HG02623 (cell line): ENCODE results near the gene CCDC201.
"Not testable (repeated sequence)": the region's sequence is repeated elsewhere in the genome, so short reads cannot be mapped to it uniquely, and the experiment has no call there.

Experiments
- ATAC-seq: cut with Tn5 transposase; IDR thresholded peaks from one replicate; pipeline ENCODE4 v1.9.1; 2021; ENCODE audit warnings: moderate library complexity; ENCODE audit not compliant: unreplicated experiment

Gene CCDC201

DNA sequence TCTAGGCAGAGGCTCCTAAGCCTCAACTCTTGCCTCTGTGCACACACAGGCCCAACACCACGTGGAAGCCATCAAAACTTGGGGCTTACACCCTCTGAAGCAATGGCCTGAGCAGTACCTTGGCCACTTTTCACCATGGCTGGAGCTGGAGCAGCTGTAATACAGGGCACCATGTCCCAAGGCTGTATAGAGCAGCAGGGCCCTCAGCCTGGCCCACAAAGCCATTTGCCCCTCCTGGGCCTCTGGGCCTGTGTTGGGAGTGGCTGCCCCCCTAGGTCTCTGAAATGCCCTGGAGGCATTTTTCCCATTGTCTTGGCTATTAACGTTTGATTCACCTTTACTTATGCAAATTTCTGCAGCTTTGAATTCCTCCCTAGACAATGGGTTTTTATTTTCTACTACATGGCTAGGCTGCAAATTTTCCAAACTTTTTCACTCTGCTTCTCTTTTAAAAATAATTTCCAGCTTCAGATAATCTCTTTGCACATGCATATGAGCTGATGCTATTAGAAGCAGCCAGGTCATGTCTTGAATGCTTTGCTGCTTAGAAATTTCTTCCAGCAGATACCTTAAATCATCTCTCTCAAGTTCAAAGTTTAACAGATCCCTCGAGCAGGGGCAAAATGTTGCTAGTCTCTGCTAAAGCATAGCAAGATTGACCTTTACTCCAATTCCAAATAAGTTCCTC, 5.7 kb upstream of the CCDC201 start:
- ATAC-seq, result no peak

DNA sequence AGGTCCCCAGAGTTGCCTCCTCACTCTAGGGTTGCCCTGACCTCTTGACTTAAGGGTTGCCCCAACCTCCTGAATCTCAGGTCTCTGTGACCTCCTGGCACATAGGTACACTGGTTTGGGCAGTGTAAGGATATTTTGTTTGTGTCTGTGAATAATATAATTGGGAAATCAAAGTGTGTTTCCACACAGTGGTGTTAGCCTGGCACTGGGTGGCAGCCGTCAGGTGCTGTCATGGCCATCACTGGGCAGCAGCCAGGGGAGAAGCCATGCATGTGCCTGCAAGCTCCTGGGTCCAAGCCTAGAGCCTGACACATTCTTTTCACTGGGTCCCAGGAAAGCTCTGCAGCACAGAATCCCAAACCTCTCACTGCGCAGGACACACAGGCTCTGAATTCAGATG, 3.6 kb upstream of the CCDC201 start:
- ATAC-seq, result no peak

- ATAC-seq, result no peak
Measured at GRCh38 chr7:45874408-45875131, 1.7 kb upstream of the CCDC201 start.

GRCh38 chr7:45873355-45873754, 473 bp upstream of the CCDC201 start:
- no peak for ATAC-seq

DNA sequence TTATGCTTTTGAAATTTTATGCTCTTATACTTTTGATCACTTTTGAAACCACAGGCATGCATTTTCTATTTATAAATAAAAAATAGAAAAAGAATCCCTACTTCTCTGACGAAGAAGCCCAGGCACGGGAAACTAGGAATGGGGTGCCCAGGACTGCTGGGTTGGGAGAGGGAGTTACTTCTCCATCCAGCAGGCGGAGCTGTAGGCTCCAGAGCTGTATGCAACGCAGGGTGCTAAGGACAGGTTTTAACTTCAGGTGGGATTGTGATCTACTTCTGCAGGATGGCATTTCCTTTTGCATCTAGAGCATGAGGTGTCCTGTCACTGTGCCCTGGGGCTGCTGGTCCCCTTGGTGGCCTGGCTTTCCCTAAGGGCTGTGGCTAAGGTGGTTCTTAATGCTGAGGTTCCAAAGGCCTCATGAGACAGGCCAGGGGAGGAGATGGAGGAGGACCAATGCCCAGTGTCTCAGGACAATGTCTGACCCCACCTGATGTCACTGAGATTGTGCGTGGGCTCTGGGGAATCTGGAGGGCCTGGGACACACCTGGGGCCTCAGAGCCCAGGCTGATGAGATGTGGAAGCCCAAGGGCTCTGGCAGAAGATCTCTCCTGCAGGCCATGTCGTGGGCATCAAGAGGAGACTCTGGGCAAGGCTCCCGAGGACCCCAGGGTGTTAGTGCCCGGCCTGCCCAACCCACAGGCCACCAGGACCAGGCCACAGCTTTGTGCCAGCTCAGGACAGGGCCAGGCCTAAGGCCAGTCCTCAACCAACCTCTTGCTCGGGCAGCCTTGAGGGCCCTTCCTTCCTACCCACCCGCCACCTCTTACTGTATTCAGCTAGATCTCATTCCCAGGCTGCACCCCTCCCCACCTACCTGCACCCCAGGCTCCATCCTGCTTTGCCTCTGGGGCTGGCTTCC, 507 bp downstream of the CCDC201 start:
- ATAC-seq, result no peak

- no peak for ATAC-seq
Measured at GRCh38 chr7:45869426-45869825, 3.5 kb downstream of the CCDC201 start.

- no peak for ATAC-seq
Measured at GRCh38 chr7:45867471-45867870, 5.4 kb downstream of the CCDC201 start.

- ATAC-seq, result no peak
Measured at GRCh38 chr7:45865594-45866410, 7.1 kb downstream of the CCDC201 start.

- no peak for ATAC-seq
Measured at GRCh38 chr7:45863715-45864114, 9.2 kb downstream of the CCDC201 start.

DNA sequence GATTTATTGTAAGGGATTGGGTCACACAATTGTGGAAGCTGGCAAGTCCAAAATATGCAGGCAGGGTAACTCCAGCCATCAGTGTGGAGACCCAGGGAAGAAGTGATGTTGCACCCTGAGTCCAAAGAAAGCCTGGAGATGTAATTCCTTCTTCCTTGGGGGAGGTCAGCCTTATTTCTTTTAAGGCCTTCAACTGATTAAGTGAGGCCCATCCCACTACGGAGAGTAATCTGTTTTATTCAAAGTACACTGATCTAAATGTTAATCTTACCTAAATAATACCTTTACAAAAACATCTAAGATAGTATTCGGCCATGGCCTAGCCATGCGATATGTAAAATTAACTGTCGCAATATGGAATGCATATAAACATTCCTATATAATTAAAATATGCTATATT, 16.0 kb downstream of the CCDC201 start:
- not testable (repeated sequence) for ATAC-seq

- not testable (repeated sequence) for ATAC-seq
Measured at GRCh38 chr7:45855680-45856079, 17.2 kb downstream of the CCDC201 start.

- ATAC-seq, result not testable (repeated sequence)
Measured at GRCh38 chr7:45853491-45853890, 19.4 kb downstream of the CCDC201 start.

GRCh38 chr7:45852984-45853383, 19.9 kb downstream of the CCDC201 start:
- ATAC-seq, result not testable (repeated sequence)

DNA sequence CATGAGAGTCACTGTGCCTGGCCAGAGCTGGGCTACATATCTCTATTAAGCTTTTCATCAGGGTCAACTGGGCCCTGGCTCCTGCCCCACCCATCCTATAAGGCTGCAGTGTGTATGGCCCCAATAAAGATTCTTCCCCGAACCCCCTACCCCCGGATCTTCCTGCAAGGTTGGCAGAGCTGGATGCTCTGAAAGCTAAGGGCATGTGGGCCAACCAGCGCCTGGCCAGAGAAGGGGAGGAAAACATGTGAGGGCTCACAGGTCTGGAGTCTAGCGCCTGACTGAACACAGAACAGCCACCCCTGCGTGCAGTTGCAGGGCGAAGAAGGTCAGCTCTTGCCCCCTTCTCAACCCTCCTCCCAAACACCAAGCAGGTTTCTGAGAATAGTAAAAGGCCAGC, 24.1 kb downstream of the CCDC201 start:
- ATAC-seq, result not testable (repeated sequence)

- ATAC-seq, result not testable (repeated sequence)
Measured at GRCh38 chr7:45846536-45846935, 26.3 kb downstream of the CCDC201 start.

- ATAC-seq, result not testable (repeated sequence)
Measured at GRCh38 chr7:45841926-45842717, 30.8 kb downstream of the CCDC201 start.

GRCh38 chr7:45838852-45839251, 34.0 kb downstream of the CCDC201 start:
- ATAC-seq, result not testable (repeated sequence)

DNA sequence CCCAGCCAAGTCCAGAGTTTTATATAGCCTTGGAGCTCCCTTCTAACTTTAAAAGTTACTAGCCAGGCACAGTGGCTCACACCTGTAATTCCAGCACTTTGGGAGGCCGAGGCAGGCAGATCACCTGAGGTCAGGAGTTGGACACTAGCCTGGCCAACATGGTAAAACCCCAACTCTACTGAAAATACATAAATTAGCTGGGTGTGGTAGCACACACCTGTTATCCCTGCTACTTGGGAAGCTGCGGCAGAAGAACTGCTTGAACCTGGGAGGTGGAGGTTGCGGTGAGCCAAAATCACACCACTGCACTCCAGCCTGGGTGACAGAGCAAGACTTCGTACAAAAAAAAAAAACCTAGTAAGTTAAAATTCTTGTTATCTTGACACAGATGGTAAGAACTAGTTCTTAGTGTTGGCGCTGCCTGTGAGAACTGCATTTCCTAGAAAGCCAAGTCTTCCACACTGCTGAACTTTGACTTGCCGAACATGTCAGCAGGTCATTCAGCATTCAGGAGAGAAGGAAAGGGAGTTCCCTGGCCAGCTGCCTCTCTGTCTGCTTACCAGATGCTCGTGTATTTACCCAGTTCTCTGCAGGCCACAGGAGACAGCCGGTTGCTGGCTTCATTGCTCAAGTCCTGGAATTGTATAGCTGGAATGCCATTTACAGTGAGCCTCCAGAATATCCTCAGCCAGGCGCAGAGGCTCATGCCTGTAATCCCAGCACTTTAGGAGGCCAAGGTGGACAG, 40.3 kb downstream of the CCDC201 start:
- not testable (repeated sequence) for ATAC-seq

DNA sequence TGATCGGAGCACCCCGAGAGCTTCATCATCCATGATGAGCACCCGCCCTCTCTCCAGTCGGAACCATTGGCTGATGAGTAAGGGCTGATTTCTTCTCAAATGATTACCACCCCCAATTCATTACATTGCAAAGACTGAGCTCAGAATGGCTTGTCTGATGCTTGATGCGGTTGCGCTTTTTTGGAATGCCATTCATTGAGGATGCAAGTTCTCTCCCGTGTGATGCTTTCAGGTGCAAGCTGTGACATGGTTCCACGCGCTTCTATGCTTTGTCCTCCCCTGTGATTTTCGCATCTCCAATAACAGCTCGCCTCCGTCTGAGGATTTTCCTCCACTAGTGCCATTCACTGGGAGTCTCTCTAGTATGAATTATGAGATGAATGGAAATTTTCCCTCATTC, 43.0 kb downstream of the CCDC201 start:
- ATAC-seq, result not testable (repeated sequence)
